Measurements from ENCODE around the gene SLCO1C1. TPM values are rescaled to one million over a fixed set of nuclear protein-coding genes. Genes with fewer than 3 reads are reported as not detected.

The SLCO1C1 gene
- total RNA-seq, 1 donor = 0.36 TPM

DNA sequence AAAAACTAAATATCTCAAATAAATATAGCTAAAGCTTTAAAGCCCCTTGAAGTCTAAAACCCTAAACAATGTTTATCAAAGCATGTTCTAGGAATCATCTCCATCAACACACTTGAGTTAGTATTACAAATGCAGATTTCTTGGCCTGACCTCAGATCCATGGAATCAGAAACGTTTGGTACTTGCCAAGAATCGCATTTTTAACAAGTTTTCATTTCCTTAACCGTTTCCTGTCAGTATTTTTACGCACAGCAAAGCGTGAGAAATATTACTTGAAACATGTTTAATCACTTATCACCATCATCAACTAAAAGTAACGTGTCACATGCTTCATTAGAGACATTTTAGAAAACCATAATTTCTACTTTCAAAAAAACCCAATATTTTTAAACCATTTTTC is 9.7 kb downstream of the SLCO1C1 start:
- Histone ChIP-seq H3K4me2 (ENCODE audit: insufficient read depth, low read length) (no peak overlapping the region), H3K4me1 (ENCODE audit: insufficient read depth, low read length) (no peaks in the 10 kb centered on the region), H3K4me3 (ENCODE audit: insufficient read depth, low read length) (no peak overlapping the region), H4K20me1 (ENCODE audit: insufficient read depth, low read length) (no peaks in the 10 kb centered on the region), H3K9me3 (ENCODE audit: low read depth, low read length) (no peaks in the 10 kb centered on the region), H3K79me2 (ENCODE audit: insufficient read depth, low read length) (no peaks in the 10 kb centered on the region), H3K36me3 (ENCODE audit: insufficient read depth, low read length) (no peaks in the 10 kb centered on the region), H3K27ac (ENCODE audit: low read depth, low read length) (no peak overlapping the region), H3K27me3 (ENCODE audit: insufficient read depth, low read length) (no peaks in the 10 kb centered on the region), H2AFZ (ENCODE audit: low read length) (no peak overlapping the region)
- DNase-seq (ENCODE audit: insufficient read length, low spot score, missing footprints) = no peak
- TF ChIP-seq, protein P1, sequence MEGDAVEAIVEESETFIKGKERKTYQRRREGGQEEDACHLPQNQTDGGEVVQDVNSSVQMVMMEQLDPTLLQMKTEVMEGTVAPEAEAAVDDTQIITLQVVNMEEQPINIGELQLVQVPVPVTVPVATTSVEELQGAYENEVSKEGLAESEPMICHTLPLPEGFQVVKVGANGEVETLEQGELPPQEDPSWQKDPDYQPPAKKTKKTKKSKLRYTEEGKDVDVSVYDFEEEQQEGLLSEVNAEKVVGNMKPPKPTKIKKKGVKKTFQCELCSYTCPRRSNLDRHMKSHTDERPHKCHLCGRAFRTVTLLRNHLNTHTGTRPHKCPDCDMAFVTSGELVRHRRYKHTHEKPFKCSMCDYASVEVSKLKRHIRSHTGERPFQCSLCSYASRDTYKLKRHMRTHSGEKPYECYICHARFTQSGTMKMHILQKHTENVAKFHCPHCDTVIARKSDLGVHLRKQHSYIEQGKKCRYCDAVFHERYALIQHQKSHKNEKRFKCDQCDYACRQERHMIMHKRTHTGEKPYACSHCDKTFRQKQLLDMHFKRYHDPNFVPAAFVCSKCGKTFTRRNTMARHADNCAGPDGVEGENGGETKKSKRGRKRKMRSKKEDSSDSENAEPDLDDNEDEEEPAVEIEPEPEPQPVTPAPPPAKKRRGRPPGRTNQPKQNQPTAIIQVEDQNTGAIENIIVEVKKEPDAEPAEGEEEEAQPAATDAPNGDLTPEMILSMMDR (IDR thresholded peaks at IDR 0.05; ENCODE audit: extremely low read depth, low read depth, low read length) = no peak

DNA sequence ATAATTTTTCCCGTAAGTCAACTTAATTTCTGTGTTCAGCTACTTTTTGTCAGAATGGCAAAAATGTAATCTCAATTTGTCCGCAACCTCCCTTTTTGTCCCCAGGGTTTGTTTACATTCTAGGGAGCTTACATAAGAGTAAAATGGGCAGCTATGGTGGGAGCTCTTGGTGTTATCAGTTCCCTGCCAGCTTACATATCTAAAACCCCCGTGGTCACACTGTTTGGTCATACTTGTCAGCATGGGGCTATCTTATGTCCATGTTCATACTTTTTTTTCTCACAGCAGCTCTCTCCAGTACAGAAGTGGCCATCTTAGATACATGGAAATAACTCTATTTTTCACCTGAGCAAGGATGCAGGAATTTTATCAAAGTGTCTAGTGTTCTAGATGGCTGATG is 16.7 kb downstream of the SLCO1C1 start:
- no peaks in the 10 kb centered on the region for H4K20me1 ChIP-seq (ENCODE audit: insufficient read depth, low read length)
- H3K9me3 ChIP-seq (ENCODE audit: low read depth, low read length) = no peaks in the 10 kb centered on the region
- H3K79me2 ChIP-seq (ENCODE audit: insufficient read depth, low read length) = no peaks in the 10 kb centered on the region
- H2AFZ ChIP-seq (ENCODE audit: low read length) = no peak overlapping the region
- no peak for DNase-seq (ENCODE audit: insufficient read length, low spot score, missing footprints)
- H3K27me3 ChIP-seq (ENCODE audit: insufficient read depth, low read length) = no peaks in the 10 kb centered on the region
- TF ChIP-seq, protein P1 (IDR thresholded peaks at IDR 0.05; ENCODE audit: extremely low read depth, low read depth, low read length) = no peak
- H3K36me3 ChIP-seq (ENCODE audit: insufficient read depth, low read length) = no peaks in the 10 kb centered on the region
- no peak overlapping the region for H3K4me2 ChIP-seq (ENCODE audit: insufficient read depth, low read length)
- H3K4me3 ChIP-seq (ENCODE audit: insufficient read depth, low read length) = no peak overlapping the region
- H3K27ac ChIP-seq (ENCODE audit: low read depth, low read length) = no peak overlapping the region
- no peaks in the 10 kb centered on the region for H3K4me1 ChIP-seq (ENCODE audit: insufficient read depth, low read length)

DNA sequence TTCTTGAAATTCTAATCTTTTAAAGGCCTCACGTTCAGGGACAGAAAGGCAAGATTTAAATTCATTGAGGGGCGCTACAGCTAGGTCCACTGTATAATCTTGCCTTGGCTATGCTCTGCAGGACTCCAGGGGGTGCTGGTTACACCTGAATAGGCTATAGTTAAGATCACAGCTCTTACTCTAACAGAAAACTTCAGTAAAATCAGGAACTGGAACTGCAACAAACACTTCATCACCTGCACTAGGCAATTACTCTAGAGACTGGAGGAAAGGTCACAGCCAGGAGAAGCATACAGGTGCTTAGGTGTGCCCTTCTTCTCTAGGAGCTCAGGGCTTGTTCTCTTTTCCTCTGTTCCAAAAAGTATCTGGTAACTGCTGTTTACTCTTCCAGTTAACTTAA is 20.9 kb downstream of the SLCO1C1 start:
- Histone ChIP-seq H2AFZ (ENCODE audit: low read length) (no peak overlapping the region), H3K27me3 (ENCODE audit: insufficient read depth, low read length) (no peaks in the 10 kb centered on the region), H3K79me2 (ENCODE audit: insufficient read depth, low read length) (no peaks in the 10 kb centered on the region), H3K36me3 (ENCODE audit: insufficient read depth, low read length) (no peaks in the 10 kb centered on the region), H4K20me1 (ENCODE audit: insufficient read depth, low read length) (no peaks in the 10 kb centered on the region), H3K9me3 (ENCODE audit: low read depth, low read length) (no peaks in the 10 kb centered on the region), H3K27ac (ENCODE audit: low read depth, low read length) (no peak overlapping the region), H3K4me1 (ENCODE audit: insufficient read depth, low read length) (no peaks in the 10 kb centered on the region), H3K4me2 (ENCODE audit: insufficient read depth, low read length) (no peak overlapping the region), H3K4me3 (ENCODE audit: insufficient read depth, low read length) (no peak overlapping the region)
- TF ChIP-seq, protein P1 (IDR thresholded peaks at IDR 0.05; ENCODE audit: extremely low read depth, low read depth, low read length) = no peak
- DNase-seq (ENCODE audit: insufficient read length, low spot score, missing footprints) = no peak

DNA sequence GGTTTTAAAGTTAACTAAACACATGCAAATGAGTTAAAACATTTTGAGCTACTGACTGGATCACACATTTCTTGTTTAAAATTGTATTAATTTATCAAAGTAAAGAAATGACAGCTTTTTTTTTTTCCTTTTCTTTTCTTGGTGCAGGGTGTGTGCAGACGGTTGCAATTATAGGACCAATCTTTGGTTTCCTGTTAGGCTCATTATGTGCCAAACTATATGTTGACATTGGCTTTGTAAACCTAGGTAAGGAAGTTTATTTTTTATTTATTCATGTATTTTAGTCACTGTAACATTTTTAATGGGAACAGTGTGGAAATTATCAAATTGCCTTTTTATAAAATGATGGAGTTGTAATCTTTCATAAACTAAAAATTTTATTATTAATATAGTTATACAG is 21.9 kb downstream of the SLCO1C1 start:
- no peaks in the 10 kb centered on the region for H3K4me1 ChIP-seq (ENCODE audit: insufficient read depth, low read length)
- no peaks in the 10 kb centered on the region for H3K36me3 ChIP-seq (ENCODE audit: insufficient read depth, low read length)
- H3K4me2 ChIP-seq (ENCODE audit: insufficient read depth, low read length) = no peak overlapping the region
- no peaks in the 10 kb centered on the region for H3K79me2 ChIP-seq (ENCODE audit: insufficient read depth, low read length)
- H4K20me1 ChIP-seq (ENCODE audit: insufficient read depth, low read length) = no peaks in the 10 kb centered on the region
- no peaks in the 10 kb centered on the region for H3K27me3 ChIP-seq (ENCODE audit: insufficient read depth, low read length)
- TF ChIP-seq, protein P1 (IDR thresholded peaks at IDR 0.05; ENCODE audit: extremely low read depth, low read depth, low read length) = no peak
- no peak overlapping the region for H3K4me3 ChIP-seq (ENCODE audit: insufficient read depth, low read length)
- no peak for DNase-seq (ENCODE audit: insufficient read length, low spot score, missing footprints)
- H3K27ac ChIP-seq (ENCODE audit: low read depth, low read length) = no peak overlapping the region
- no peaks in the 10 kb centered on the region for H3K9me3 ChIP-seq (ENCODE audit: low read depth, low read length)
- no peak overlapping the region for H2AFZ ChIP-seq (ENCODE audit: low read length)

Data from osteoblast (primary cell).